GM21367 (cell line): ENCODE measurements around the gene ZBTB40.

Source experiments
- ATAC-seq: cut with Tn5 transposase; IDR thresholded peaks from one replicate; pipeline ENCODE4 v1.9.1; 2021; ENCODE audit not compliant: unreplicated experiment

The ZBTB40 gene, protein sequence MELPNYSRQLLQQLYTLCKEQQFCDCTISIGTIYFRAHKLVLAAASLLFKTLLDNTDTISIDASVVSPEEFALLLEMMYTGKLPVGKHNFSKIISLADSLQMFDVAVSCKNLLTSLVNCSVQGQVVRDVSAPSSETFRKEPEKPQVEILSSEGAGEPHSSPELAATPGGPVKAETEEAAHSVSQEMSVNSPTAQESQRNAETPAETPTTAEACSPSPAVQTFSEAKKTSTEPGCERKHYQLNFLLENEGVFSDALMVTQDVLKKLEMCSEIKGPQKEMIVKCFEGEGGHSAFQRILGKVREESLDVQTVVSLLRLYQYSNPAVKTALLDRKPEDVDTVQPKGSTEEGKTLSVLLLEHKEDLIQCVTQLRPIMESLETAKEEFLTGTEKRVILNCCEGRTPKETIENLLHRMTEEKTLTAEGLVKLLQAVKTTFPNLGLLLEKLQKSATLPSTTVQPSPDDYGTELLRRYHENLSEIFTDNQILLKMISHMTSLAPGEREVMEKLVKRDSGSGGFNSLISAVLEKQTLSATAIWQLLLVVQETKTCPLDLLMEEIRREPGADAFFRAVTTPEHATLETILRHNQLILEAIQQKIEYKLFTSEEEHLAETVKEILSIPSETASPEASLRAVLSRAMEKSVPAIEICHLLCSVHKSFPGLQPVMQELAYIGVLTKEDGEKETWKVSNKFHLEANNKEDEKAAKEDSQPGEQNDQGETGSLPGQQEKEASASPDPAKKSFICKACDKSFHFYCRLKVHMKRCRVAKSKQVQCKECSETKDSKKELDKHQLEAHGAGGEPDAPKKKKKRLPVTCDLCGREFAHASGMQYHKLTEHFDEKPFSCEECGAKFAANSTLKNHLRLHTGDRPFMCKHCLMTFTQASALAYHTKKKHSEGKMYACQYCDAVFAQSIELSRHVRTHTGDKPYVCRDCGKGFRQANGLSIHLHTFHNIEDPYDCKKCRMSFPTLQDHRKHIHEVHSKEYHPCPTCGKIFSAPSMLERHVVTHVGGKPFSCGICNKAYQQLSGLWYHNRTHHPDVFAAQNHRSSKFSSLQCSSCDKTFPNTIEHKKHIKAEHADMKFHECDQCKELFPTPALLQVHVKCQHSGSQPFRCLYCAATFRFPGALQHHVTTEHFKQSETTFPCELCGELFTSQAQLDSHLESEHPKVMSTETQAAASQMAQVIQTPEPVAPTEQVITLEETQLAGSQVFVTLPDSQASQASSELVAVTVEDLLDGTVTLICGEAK

DNA sequence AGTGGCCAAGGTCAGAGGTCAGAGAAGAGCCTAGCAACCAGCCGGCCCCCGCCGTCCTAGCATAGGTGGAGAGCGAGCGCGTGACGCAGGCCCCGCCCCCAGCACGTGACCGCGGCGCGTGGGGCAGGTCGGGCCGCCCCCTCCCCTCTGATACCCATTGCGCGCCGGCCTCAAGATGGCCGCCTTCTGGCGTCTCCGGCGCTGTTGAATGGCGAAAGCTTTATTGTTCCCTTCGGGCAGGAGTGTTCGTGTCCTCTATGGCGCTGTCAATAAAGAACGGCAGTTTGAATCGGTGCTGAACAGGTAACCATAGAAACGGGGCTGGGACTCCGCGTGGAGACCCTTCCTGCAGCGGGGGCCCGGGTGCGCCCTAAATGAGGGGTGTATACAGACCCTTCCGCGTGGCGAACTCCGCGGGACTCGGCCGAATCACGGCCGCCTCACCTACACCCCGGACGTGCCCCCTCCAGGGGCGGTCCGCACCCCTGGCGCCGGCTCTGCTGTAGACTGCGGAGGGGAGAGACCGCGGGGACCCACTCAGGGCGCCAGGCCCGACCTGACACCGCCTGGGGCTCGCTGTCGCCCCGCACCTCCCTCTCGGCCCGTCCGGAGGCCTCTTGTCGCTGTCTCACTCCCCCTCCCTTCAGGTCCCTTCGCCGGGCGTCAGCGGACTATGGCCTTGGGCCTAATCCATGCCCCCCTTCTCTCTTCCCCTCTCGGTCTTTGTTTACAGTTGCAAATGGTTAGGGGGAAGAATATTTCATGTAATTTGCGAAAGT is at the start of gene ZBTB40:
ZBTB40 (plus strand) TSS at position 150 of the 779 bp plus-strand sequence. CDS start 38,098 bp downstream, outside the sequence.
- ATAC-seq = peak; percentile 73

DNA sequence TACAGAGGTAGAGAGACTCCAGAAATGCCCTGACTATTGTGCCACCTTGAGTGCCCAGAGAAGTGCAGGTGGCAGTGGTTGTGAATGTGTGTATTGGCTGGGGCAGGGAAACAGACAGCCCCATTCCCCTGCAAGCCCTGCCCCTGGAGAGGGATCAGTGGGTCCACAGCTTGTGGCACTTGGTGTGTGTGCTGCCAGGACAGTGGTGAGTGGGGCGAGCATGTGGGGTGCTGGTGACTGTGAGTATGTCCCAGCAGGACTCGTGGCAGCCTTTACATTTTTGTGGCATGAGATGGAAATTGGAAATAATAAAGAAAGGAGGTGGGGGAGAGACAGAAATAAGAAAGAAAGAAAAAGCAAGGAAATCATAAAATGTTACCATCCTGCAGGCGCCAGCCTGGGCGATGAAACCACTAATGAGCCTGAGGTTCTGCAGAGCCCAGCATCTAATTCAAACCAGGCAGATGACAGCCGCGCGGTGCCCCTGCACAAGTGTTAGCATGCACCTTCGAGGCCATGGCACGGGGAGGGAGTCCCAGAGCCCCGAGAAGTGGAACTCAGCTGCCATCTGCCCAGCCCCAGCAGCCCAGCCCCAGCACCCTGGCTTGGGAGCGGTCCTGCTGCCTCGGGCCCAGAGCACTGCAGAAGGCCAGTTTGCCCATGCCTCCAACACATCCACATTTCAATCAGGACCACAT is 49.1 kb upstream of the ZBTB40 start:
- no peak for ATAC-seq

DNA sequence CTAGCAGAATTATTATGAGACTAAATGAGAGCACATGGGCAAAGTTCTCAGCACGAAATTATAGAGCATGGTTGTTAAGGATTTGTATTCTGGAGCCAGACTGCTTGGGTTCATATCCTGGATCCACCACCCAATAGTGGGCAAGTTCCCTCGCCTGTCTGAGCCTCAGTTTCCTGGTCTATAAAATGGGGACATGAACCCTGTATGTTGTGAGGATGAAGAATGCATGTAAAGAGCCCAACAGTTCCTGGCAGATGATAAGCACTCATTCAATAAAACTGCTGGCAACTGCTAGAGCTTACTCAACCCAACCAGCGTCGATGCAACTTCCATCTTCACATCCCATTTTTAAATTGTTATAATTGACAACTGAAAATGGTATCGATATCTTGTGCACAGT is 47.2 kb upstream of the ZBTB40 start:
- no peak for ATAC-seq

DNA sequence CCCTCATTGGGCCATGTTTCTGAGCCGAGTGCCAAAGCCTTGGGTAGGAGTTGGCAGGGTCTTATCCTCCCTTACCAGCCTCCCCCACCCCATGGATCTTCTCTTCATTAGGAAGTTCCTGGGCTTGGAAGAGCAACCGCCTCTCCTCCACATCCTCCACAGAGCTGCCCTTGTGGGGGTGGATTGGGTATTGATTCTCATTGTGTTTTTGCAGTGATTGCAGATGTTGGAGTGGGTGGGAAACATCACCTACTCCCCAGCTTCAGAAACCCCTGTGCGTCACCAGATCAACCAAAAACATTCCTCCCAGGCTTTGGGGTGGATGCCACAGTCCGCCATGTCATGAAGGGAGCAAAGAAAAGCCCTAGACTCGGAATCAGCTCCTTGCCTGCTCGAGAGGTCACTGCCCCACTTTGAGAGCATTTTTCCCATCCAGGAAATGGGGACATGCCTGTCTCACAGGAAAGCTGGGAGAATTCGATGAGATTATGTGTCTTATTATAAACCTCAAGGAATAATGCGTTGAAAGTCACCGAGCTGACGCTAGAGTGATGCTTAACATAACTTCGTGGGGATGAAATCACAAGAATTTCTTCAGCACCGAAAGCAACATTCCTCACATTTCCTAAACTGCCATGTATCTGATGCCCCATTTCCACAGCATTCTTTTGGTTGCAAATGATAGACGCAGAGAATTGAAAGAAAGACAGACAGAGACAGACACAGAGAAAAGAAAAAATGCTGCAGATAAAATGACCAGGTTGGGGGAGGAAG is 44.7 kb upstream of the ZBTB40 start:
- ATAC-seq = no peak

DNA sequence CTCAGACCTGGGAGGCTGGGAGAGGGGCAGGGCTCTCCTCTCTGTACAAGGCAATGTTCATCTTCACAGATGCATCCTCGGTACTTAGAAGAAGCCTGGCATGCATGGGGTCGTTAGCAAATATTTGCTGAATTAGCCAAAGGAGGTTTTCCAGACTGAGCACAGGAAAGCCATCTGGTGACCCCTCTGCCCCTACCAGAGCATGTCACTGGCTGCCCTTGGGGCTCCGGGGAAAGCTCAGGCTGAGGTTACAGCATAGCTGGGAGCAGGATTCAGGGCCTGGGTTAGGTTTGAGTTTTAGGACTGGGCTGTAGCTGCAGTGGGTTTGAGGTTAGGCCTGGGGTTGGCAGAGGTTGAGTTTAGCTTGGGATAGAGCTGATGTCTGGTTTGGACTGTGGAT is 43.4 kb upstream of the ZBTB40 start:
- ATAC-seq = no peak

GRCh38 chr1:22410401-22410800 is 41.2 kb upstream of the ZBTB40 start:
- ATAC-seq = no peak

- ATAC-seq = no peak
Observed at GRCh38 chr1:22410928-22411495, 40.6 kb upstream of the ZBTB40 start.

DNA sequence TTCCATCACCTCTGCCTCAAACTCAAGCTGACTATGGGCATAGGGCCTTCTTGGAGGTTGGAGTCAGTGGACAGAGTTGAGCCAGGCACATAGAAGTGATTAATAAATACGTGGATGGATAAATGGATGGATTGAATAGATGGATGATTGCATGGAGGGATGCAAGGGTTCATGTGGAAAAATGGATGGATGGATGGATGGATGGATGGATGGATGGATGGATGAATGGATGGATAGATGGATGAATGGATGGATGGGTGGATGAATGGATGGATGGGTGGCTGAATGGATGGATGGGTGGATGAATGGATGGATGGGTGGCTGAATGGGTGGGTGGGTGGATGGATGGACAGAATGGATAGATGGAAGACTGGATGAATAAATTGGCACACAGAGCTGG is 40.1 kb upstream of the ZBTB40 start:
- no peak for ATAC-seq

- no peak for ATAC-seq
Observed at GRCh38 chr1:22412932-22413727, 38.5 kb upstream of the ZBTB40 start.

DNA sequence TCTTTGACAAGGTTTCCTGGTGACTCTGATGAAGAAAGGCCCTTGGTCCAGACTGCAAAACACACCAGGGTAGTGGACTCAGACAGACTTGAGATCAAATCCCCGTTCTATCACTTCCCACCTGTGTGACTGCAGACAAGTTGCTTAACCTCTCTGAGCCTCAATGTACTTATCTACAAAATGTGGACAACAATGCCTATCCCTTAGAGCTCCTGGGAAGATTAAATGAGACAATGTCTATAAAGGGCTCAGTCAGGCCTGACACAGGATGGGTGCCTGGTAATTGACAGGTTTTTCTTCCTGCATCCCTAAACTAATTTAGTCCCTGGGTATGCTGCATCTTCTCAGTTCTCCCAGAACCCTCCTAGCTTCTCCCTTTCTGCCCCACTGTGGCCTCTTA is 37.9 kb upstream of the ZBTB40 start:
- no peak for ATAC-seq

DNA sequence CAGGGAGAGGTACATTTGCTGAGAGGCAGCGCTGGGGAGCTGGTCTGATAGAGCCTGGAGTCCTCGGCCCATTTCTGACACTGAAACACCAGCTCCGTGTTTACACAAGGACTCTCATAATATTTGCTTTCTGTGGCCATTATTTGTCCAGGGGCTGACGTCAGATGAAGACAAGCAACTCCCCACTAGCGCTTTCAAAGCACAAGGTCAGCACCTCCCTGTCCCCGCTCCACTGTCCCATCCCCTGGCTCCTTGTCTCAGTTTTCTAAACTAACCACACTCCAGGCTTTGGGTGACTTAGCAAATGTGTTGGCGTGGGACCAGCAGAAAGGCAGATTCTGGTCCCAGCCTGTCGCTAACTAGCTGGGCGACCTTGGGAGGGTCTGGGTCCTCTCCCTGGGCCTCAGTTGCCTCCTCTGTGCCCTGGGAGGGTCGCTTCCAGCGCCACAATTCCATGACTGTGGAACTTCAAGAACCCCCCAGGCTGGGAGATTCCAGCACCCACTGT is 37.4 kb upstream of the ZBTB40 start:
- ATAC-seq = no peak

DNA sequence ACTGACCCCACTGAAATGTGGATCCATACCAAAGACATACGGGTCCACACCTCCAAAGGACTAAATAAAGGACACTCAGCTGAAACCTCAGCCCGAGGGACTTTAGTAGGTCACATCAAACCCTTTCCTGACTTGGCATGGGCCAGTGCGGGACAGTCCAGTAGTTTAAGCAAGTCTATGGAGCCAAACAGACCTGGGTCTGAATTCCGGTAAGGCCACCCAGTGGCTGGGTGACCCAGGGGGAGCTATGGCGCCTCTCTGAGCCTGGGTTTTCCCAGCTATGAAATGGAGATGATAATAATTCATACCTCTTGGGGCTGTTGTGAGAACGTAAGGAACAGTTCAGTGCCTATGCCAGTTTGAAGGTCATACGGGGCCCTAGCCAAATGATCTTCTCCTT is 36.2 kb upstream of the ZBTB40 start:
- no peak for ATAC-seq

DNA sequence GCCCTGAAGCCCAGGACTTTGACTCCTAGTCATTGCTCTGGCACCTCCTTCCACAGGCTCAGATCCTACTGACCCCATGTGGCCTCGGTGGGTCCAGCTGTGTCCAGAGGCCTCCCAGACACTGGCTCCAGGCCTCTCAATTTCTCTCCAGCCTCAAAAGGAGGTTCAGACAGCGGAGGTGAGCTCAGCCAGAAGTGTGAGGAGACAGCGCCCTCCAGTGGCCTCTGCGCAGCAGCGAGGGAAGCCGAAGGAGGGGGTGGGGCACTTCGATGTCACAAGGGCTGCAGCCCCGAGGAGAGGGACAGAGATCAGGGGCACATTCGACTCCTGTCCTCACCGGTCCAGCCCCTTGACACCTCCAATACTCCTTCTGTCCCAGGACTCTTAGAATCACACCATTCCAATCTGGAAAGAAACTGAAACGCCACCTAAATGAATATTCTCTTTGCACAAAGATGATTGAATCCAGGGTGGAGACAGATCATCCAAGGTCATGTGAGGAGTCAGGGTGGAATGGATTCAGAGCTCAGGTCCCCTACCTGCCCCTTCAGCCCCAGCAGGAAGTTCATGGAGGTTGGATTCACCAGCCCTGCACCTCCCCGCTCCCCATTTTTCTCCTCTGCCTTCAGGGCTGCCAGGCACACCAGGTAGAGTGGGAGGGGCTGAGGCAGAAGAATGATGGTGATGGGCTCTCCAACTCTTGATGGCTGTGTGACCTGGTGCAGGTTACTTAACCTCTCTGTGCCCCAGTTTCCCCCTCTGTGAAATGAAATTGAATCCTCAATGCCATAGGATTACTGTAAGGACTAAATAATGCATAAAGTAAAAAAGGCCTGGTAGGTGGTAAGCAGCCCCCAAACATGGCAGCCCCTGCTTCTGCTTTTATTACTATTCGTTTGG is 34.8 kb upstream of the ZBTB40 start:
- no peak for ATAC-seq

GRCh38 chr1:22417466-22417865 is 34.2 kb upstream of the ZBTB40 start:
- no peak for ATAC-seq

DNA sequence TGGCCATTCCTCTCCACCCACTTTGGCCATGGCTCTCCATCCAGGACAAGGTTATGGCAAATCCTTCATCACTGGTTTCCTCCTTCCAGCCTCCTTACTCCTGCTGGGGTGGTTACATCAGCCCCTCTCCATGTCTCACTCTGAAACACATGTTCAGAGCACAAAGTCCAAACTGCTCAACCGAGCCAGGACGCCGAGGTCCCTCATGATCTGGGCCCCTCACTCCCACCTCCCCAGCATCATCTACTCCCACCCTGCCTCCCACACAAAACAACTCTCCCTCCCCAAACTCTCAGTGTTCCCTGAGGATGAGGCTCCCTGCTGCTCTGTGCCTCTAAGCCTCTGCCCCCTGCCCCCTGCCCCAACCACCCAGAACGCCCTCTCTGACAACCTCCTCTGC is 33.3 kb upstream of the ZBTB40 start:
- ATAC-seq = no peak

- ATAC-seq = no peak
Observed at GRCh38 chr1:22418933-22419382, 32.7 kb upstream of the ZBTB40 start.
